ENCODE measurements around the gene BBS7.

DNA sequence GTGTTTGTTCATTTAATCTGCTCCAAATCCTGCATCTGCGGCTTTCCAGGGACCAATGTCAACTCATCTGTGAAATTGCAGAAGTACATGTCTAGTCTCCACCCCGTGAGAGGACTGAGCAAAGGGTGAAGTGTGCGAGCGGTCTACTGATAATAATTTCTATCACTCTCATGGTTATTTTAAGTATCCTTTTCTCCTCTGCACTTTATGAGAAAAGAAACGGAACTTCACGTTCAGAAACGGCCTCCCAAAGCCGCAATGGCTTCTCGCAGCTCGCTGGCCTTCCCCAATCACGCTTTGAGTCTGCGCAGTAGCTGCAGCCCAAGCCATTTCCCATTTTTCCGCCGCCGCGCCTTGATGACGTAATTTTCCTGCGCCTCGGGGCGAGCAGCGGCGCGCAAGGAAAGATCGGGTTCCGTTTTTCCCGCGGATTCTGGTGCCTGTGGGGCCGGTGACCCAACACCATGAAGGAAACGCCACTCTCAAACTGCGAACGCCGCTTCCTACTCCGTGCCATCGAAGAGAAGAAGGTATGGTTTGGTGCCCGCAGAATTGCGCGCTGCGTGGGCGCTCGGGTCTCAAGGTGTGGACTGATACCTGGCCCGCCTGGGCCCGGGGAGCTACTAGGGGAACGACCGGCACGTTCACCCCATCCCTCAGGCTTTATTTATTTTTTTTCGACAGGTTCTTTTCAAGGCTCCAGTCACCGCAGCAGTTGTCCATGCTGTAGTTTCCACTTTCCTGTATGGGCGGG lies 69.1 kb downstream of the BBS7 start, which contains the start of gene EXOSC9:
- TF ChIP-seq ISL1 (CRISPR knock-in tag; IDR thresholded peaks at IDR 0.05) = no peak
- TF ChIP-seq CSDC2 (CRISPR knock-in tag; IDR thresholded peaks at IDR 0.05) = peak; percentile 70; the same call in 1 of the 2 replicates
- TF ChIP-seq ZFP3 (CRISPR knock-in tag; IDR thresholded peaks at IDR 0.05) = peak; percentile 19; the same call in 1 of the 2 replicates
- TF ChIP-seq ZNF70 (CRISPR knock-in tag; IDR thresholded peaks at IDR 0.05) = no peak
- no peak for TF ChIP-seq GLIS3 (CRISPR knock-in tag; IDR thresholded peaks at IDR 0.05)
- no peak for TF ChIP-seq ARNTL (CRISPR knock-in tag; IDR thresholded peaks at IDR 0.05; ENCODE audit: borderline replicate concordance, low read depth)
- no peak for TF ChIP-seq RARB (CRISPR knock-in tag; IDR thresholded peaks at IDR 0.05)
- TF ChIP-seq, protein P1, sequence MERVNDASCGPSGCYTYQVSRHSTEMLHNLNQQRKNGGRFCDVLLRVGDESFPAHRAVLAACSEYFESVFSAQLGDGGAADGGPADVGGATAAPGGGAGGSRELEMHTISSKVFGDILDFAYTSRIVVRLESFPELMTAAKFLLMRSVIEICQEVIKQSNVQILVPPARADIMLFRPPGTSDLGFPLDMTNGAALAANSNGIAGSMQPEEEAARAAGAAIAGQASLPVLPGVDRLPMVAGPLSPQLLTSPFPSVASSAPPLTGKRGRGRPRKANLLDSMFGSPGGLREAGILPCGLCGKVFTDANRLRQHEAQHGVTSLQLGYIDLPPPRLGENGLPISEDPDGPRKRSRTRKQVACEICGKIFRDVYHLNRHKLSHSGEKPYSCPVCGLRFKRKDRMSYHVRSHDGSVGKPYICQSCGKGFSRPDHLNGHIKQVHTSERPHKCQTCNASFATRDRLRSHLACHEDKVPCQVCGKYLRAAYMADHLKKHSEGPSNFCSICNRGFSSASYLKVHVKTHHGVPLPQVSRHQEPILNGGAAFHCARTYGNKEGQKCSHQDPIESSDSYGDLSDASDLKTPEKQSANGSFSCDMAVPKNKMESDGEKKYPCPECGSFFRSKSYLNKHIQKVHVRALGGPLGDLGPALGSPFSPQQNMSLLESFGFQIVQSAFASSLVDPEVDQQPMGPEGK (CRISPR knock-in tag; IDR thresholded peaks at IDR 0.05; ENCODE audit: borderline replicate concordance) = no peak
- TF ChIP-seq PPARA (CRISPR knock-in tag; IDR thresholded peaks at IDR 0.05; ENCODE audit: borderline replicate concordance) = no peak
- no peak for TF ChIP-seq ZNF565 (CRISPR knock-in tag; conservative IDR thresholded peaks at IDR 0.05; ENCODE audit: low read depth)
- 0 out of 2 replicates have a peak, but pooled peaks have one; percentile 38 for TF ChIP-seq SNAI2 (CRISPR knock-in tag; IDR thresholded peaks at IDR 0.05)
- TF ChIP-seq OSR1 (CRISPR knock-in tag; IDR thresholded peaks at IDR 0.05) = no peak
- TF ChIP-seq ZFP30 (CRISPR knock-in tag; IDR thresholded peaks at IDR 0.05) = peak; percentile 28; the same call in 1 of the 2 replicates
